GM23338 (cell line): Measurements from ENCODE around the gene RPS21.

Source experiments
- CTCF ChIP-seq, 2 experiments: fragments of 200-600 bp in 1 of 2; sonication (generic) in 1 of 2; conservative IDR thresholded peaks; 2 replicates each; pipeline versions ENCODE4 v1.5.1 to v1.6.1; 2016 to 2017; ENCODE audit warnings: antibody characterized with exemption in 2 of 2, low read depth in 2 of 2, mild to moderate bottlenecking in 2 of 2, moderate library complexity in 1 of 2
- EZH2 ChIP-seq: fragments of 200-600 bp; sonication (generic); IDR thresholded peaks from one replicate; pipeline ENCODE4 v1.8.0; 2017; ENCODE audit warnings: antibody characterized with exemption, mild to moderate bottlenecking, low read depth; ENCODE audit not compliant: unreplicated experiment
- EZH2phosphoT487 ChIP-seq: fragments of 200-600 bp; sonication (generic); IDR thresholded peaks from one replicate; pipeline ENCODE4 v1.8.1; 2018; ENCODE audit warnings: antibody characterized with exemption; ENCODE audit not compliant: unreplicated experiment
- POLR2AphosphoS5 ChIP-seq: IDR thresholded peaks from 2 replicates; pipeline ENCODE4 v1.6.1; 2016; ENCODE audit warnings: antibody characterized with exemption, low read depth
- REST ChIP-seq: IDR thresholded peaks from one replicate; pipeline ENCODE4 v1.6.1; 2018; ENCODE audit warnings: antibody characterized with exemption; ENCODE audit not compliant: unreplicated experiment

- no peak for TF ChIP-seq POLR2AphosphoS5
- TF ChIP-seq CTCF (conservative IDR thresholded peaks at IDR 0.05; ENCODE audit: low read depth in 2 of 2), result no peak
- TF ChIP-seq EZH2, result no peak
- TF ChIP-seq EZH2phosphoT487, result no peak
- TF ChIP-seq REST, result no peak
Measured at GRCh38 chr20:62360854-62361798, 25.8 kb upstream of the RPS21 start.
